Parathyroid adenoma (tissue), 2 donors: ENCODE data around the gene WDR37.

Experiments
- H2AFZ ChIP-seq: fragments of 300-600 bp; sonication (generic); one replicate; pipeline ENCODE4 v1.7.0; 2017; ENCODE audit warnings: antibody characterized with exemption, mild to moderate bottlenecking
- H3K27ac ChIP-seq: fragments of 300-600 bp; sonication (generic); one replicate; pipeline ENCODE4 v1.7.0; 2017
- H3K27me3 ChIP-seq: fragments of 300-600 bp; sonication (generic); one replicate; pipeline ENCODE4 v1.7.0; 2017; ENCODE audit warnings: low read length; ENCODE audit not compliant: control insufficient read depth, insufficient read depth
- H3K36me3 ChIP-seq: fragments of 300-600 bp; sonication (generic); one replicate; pipeline ENCODE4 v1.7.0; 2017; ENCODE audit warnings: low read length; ENCODE audit not compliant: control insufficient read depth, insufficient read depth
- H3K4me1 ChIP-seq: fragments of 300-600 bp; sonication (generic); one replicate; pipeline ENCODE4 v1.7.0; 2017; ENCODE audit warnings: control low read depth
- H3K4me2 ChIP-seq: fragments of 300-600 bp; sonication (generic); one replicate; pipeline ENCODE4 v1.7.0; 2017; ENCODE audit warnings: low read length
- H3K4me3 ChIP-seq: fragments of 300-600 bp; sonication (generic); one replicate; pipeline ENCODE4 v1.7.0; 2017; ENCODE audit warnings: low read depth, low read length
- H3K79me2 ChIP-seq: fragments of 300-600 bp; sonication (generic); one replicate; pipeline ENCODE4 v1.7.0; 2017; ENCODE audit warnings: control low read depth
- H3K9ac ChIP-seq: fragments of 300-600 bp; sonication (generic); one replicate; pipeline ENCODE4 v1.7.0; 2017; ENCODE audit warnings: mild to moderate bottlenecking
- H3K9me3 ChIP-seq: fragments of 300-600 bp; sonication (generic); one replicate; pipeline ENCODE4 v1.7.0; 2017; ENCODE audit warnings: low read length; ENCODE audit not compliant: control insufficient read depth
- CTCF ChIP-seq: fragments of 300-600 bp; sonication (generic); IDR thresholded peaks from one replicate; pipeline ENCODE4 v1.7.0; 2017; ENCODE audit warnings: antibody characterized with exemption, mild to moderate bottlenecking
- donor health status: primary hyperparathyroidism.

The WDR37 gene

GRCh38 chr10:1102416-1102815 lies 46.2 kb downstream of the WDR37 start:
- no peak overlapping the region for H2AFZ ChIP-seq
- H3K4me2 ChIP-seq: no peak overlapping the region
- H3K27ac ChIP-seq: no peak overlapping the region
- TF ChIP-seq CTCF: no peak
- no peaks in the 10 kb centered on the region for H3K9me3 ChIP-seq
- no peaks in the 10 kb centered on the region for H3K36me3 ChIP-seq
- H3K79me2 ChIP-seq: peaks cover 7% of the 10 kb centered on the region
- no peaks in the 10 kb centered on the region for H3K4me1 ChIP-seq
- H3K4me3 ChIP-seq: no peak overlapping the region
- H3K9ac ChIP-seq: no peak overlapping the region
- no peaks in the 10 kb centered on the region for H3K27me3 ChIP-seq

DNA sequence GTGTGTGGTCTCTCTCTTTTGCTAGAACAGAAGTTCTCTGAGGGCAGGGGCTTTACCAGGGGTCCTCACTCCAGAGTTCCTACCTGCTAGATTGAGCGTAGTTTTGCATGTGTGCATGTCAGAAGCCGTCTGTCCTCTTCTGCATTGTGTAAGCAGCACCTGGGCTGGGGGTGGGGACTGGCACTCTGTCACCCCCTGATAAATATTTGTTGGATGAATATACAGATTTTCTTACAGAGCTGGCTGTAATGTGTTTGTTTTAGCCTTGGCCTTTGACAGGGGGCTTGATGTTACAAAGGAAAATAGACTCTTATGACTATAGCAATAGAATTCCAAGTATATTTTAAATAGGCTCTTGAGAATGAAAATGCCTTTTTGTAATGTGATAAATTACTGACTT lies 46.6 kb downstream of the WDR37 start:
- no peak overlapping the region for H3K27ac ChIP-seq
- no peak overlapping the region for H2AFZ ChIP-seq
- H3K4me3 ChIP-seq: no peak overlapping the region
- H3K9me3 ChIP-seq: no peaks in the 10 kb centered on the region
- H3K4me1 ChIP-seq: no peaks in the 10 kb centered on the region
- peaks cover 7% of the 10 kb centered on the region for H3K79me2 ChIP-seq
- H3K9ac ChIP-seq: no peak overlapping the region
- no peaks in the 10 kb centered on the region for H3K36me3 ChIP-seq
- no peaks in the 10 kb centered on the region for H3K27me3 ChIP-seq
- TF ChIP-seq CTCF: no peak
- no peak overlapping the region for H3K4me2 ChIP-seq

DNA sequence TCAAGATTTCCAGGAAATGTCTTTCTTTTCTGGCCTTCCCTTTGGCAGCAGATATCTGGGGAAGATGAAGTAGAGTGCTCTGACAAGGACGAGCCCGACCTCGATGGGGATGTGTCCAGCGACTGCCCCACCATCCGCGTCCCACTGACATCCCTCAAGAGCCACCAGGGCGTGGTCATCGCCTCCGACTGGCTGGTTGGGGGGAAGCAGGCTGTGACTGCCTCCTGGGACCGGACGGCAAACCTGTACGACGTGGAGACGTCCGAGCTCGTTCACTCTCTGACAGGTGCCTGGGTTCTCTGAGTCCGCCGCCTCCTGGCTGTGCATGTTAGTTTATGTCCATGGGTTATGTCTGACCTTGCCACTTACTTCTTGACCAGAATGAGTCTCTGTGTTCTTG lies 47.4 kb downstream of the WDR37 start:
- no peak for TF ChIP-seq CTCF
- H3K4me1 ChIP-seq: no peaks in the 10 kb centered on the region
- no peak overlapping the region for H3K27ac ChIP-seq
- H3K4me3 ChIP-seq: no peak overlapping the region
- no peak overlapping the region for H3K4me2 ChIP-seq
- no peak overlapping the region for H2AFZ ChIP-seq
- no peaks in the 10 kb centered on the region for H3K27me3 ChIP-seq
- no peaks in the 10 kb centered on the region for H3K36me3 ChIP-seq
- no peak overlapping the region for H3K9ac ChIP-seq
- no peaks in the 10 kb centered on the region for H3K9me3 ChIP-seq
- H3K79me2 ChIP-seq: peaks cover 5% of the 10 kb centered on the region

DNA sequence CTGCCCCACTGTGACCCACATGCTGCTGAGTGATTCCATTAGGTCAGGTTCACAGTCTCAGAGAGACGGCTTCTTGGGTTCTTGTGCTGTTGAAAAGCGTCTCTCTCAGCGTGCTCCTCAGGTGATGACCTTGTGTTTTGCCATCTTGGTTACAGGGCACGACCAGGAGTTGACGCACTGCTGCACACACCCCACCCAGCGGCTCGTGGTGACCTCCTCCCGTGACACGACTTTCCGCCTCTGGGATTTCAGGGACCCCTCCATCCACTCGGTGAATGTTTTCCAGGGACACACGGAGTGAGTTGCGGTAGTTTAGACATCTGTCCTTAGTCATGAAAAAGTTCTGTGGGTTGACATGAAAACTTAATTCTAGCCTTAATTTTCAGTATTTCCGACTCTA lies 48.8 kb downstream of the WDR37 start:
- no peaks in the 10 kb centered on the region for H3K4me1 ChIP-seq
- no peak for TF ChIP-seq CTCF
- no peak overlapping the region for H3K4me2 ChIP-seq
- no peak overlapping the region for H2AFZ ChIP-seq
- H3K9ac ChIP-seq: no peak overlapping the region
- H3K27me3 ChIP-seq: no peaks in the 10 kb centered on the region
- H3K27ac ChIP-seq: no peak overlapping the region
- no peaks in the 10 kb centered on the region for H3K36me3 ChIP-seq
- H3K9me3 ChIP-seq: no peaks in the 10 kb centered on the region
- no peak overlapping the region for H3K4me3 ChIP-seq
- H3K79me2 ChIP-seq: peaks cover 5% of the 10 kb centered on the region

DNA sequence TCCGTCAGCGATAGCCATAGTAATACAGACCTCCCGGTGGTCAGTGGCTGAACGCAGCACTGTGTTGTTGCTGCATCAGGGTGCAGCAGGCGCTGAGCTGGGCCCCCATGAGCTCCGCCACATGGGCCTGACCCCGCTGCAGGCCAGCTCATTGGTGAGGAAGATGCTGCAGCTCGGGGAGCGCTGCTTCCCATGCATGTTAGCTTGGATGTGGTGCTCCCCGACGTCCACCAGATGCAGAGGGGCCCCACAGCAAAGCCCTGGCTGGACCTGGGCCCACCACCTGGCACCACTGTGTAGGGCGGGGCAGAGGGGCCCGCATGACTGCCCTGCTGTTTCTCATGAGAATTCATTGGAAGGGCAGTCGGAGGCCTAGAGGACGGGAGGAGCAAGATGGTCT lies 50.8 kb downstream of the WDR37 start:
- Histone ChIP-seq H3K4me2 (no peak overlapping the region), H3K36me3 (no peaks in the 10 kb centered on the region), H3K4me3 (no peak overlapping the region), H3K9me3 (no peaks in the 10 kb centered on the region), H3K27me3 (no peaks in the 10 kb centered on the region), H3K4me1 (no peaks in the 10 kb centered on the region), H3K9ac (no peak overlapping the region), H3K79me2 (peaks cover 7% of the 10 kb centered on the region), H2AFZ (no peak overlapping the region), H3K27ac (no peak overlapping the region)
- no peak for TF ChIP-seq CTCF
